Activated CD4-positive, alpha-beta T cell treated with anti-CD3 and anti-CD28 coated beads for 4 hours (primary cell): Measurements from ENCODE around the gene TBX15.

ENCODE experiments used
- DNase-seq, 2 donors: peaks; one replicate each; pipeline ENCODE4 v3.0.0-alpha.2; 2020

TBX15 gene

GRCh38 chr1:118984722-118985639 is 3.2 kb downstream of the TBX15 start:
- DNase-seq: no peak

GRCh38 chr1:118984086-118984721 is 3.9 kb downstream of the TBX15 start:
- no peak for DNase-seq

GRCh38 chr1:118983558-118984041 is 4.5 kb downstream of the TBX15 start:
- no peak for DNase-seq

GRCh38 chr1:118982821-118983557 is 5.2 kb downstream of the TBX15 start:
- DNase-seq: no peak

GRCh38 chr1:118982266-118982665 is 5.9 kb downstream of the TBX15 start:
- no peak for DNase-seq

- no peak for DNase-seq
Measured at GRCh38 chr1:118981436-118981835, 6.7 kb downstream of the TBX15 start.

- no peak for DNase-seq
Measured at GRCh38 chr1:118979754-118980575, 8.2 kb downstream of the TBX15 start.

- no peak for DNase-seq
Measured at GRCh38 chr1:118978914-118979701, 9.0 kb downstream of the TBX15 start.

- no peak for DNase-seq
Measured at GRCh38 chr1:118977600-118977999, 10.5 kb downstream of the TBX15 start.

GRCh38 chr1:118974661-118975060 is 13.5 kb downstream of the TBX15 start:
- no peak for DNase-seq

GRCh38 chr1:118973531-118974137 is 14.5 kb downstream of the TBX15 start:
- no peak for DNase-seq

GRCh38 chr1:118973032-118973431 is 15.1 kb downstream of the TBX15 start:
- no peak for DNase-seq

GRCh38 chr1:118970451-118970850 is 17.7 kb downstream of the TBX15 start:
- DNase-seq: no peak

- no peak for DNase-seq
Measured at GRCh38 chr1:118963456-118964430, 24.4 kb downstream of the TBX15 start.

GRCh38 chr1:118963138-118963455 is 25.0 kb downstream of the TBX15 start:
- no peak for DNase-seq

- DNase-seq: no peak
Measured at GRCh38 chr1:118961156-118961555, 27.0 kb downstream of the TBX15 start.

GRCh38 chr1:118960567-118961136 is 27.5 kb downstream of the TBX15 start:
- no peak for DNase-seq

- no peak for DNase-seq
Measured at GRCh38 chr1:118960026-118960561, 28.0 kb downstream of the TBX15 start.

GRCh38 chr1:118958937-118959631 is 29.1 kb downstream of the TBX15 start:
- no peak for DNase-seq
